ENCODE results near the gene UMODL1.

Gene UMODL1, protein sequence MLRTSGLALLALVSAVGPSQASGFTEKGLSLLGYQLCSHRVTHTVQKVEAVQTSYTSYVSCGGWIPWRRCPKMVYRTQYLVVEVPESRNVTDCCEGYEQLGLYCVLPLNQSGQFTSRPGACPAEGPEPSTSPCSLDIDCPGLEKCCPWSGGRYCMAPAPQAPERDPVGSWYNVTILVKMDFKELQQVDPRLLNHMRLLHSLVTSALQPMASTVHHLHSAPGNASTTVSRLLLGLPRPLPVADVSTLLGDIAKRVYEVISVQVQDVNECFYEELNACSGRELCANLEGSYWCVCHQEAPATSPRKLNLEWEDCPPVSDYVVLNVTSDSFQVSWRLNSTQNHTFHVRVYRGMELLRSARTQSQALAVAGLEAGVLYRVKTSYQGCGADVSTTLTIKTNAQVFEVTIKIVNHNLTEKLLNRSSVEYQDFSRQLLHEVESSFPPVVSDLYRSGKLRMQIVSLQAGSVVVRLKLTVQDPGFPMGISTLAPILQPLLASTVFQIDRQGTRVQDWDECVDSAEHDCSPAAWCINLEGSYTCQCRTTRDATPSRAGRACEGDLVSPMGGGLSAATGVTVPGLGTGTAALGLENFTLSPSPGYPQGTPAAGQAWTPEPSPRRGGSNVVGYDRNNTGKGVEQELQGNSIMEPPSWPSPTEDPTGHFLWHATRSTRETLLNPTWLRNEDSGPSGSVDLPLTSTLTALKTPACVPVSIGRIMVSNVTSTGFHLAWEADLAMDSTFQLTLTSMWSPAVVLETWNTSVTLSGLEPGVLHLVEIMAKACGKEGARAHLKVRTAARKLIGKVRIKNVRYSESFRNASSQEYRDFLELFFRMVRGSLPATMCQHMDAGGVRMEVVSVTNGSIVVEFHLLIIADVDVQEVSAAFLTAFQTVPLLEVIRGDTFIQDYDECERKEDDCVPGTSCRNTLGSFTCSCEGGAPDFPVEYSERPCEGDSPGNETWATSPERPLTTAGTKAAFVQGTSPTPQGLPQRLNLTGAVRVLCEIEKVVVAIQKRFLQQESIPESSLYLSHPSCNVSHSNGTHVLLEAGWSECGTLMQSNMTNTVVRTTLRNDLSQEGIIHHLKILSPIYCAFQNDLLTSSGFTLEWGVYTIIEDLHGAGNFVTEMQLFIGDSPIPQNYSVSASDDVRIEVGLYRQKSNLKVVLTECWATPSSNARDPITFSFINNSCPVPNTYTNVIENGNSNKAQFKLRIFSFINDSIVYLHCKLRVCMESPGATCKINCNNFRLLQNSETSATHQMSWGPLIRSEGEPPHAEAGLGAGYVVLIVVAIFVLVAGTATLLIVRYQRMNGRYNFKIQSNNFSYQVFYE
- 0 to 3.6 (median 0.11) reads per million in 9 experiments for total RNA-seq

DNA sequence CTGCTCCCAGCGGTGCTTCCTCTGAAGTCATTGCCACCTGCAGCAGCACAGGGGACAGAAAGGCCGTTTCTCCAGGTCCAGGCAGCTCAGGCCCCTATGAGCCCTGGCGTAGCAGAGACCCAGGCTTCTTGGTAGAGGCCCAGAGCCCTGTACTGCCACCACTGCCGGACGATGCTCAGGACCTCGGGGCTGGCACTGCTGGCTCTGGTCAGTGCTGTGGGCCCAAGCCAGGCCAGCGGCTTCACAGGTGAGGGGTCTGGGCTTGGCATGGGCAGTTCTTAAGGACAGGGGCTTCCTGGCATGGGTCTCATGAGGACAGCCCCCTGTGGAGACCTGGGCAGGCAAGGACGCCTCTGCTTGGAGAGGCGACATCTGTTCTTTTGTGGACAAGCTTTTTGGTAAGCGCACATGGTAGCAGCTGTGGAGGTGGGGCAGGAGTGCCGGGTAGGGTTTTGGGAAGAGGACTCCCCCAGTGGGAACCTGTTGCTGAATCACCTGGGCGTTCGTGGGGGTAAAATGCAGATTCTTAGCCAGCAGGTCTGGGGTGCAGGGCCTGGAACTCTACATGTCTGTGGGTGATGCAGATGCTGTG lies at the start of gene UMODL1:
UMODL1 (plus strand) TSS at position 172 of the 592 bp plus-strand sequence; CDS start at position 172, 0 bp downstream.
- H3K36me3 Mint-ChIP-seq (ENCODE audit: insufficient read depth) = peaks cover 2% of the 10 kb centered on the region
- H3K4me3 Mint-ChIP-seq = no peak within 1 kb of the TSS
- H3K4me1 Mint-ChIP-seq (ENCODE audit: low read depth in 2 of 2) = peaks cover 2 to 17% of the 10 kb centered on the region in 2 donors
- no peak within 1 kb of the TSS for H3K27ac Mint-ChIP-seq
- no peaks in the 10 kb centered on the region for H3K9me3 Mint-ChIP-seq
- no peak for DNase-seq
- no peak for ATAC-seq (replicated peaks)
- peaks cover 37 to 54% of the 10 kb centered on the region in 2 donors for H3K27me3 Mint-ChIP-seq

GRCh38 chr21:42021371-42022090 lies 49.6 kb upstream of the UMODL1 start:
- Mint-ChIP-seq H3K27ac (no peak overlapping the region), H3K9me3 (no peaks in the 10 kb centered on the region), H3K36me3 (ENCODE audit: insufficient read depth) (no peaks in the 10 kb centered on the region), H3K27me3 (peaks cover 20 to 62% of the 10 kb centered on the region in 2 donors), H3K4me3 (no peak overlapping the region), H3K4me1 (ENCODE audit: low read depth in 2 of 2) (peaks cover 0 to 1% of the 10 kb centered on the region in 2 donors)
- DNase-seq (no peak), ATAC-seq (replicated peaks) (no peak)

DNA sequence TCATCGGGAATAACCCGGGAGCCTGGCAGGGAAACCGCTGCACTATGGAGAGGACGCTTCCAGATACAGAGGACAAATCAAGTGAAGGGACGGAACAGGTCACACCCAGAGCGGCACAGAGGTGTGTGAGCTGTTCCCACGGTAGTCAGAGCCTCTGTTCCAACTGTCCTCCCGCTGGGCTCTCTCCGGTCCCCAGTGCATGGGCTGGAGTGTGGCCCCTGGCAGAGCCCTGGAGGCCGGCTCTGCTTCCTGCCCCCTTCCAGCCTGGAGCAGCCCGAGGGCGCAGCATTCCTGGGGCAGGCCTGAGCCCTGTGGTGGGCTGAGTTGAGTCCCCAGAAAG lies 49.1 kb upstream of the UMODL1 start:
- Mint-ChIP-seq H3K9me3 (no peaks in the 10 kb centered on the region), H3K4me3 (no peak overlapping the region), H3K27ac (no peak overlapping the region), H3K36me3 (ENCODE audit: insufficient read depth) (no peaks in the 10 kb centered on the region), H3K27me3 (peaks cover 20 to 62% of the 10 kb centered on the region in 2 donors), H3K4me1 (ENCODE audit: low read depth in 2 of 2) (peaks cover 0 to 1% of the 10 kb centered on the region in 2 donors)
- ATAC-seq (replicated peaks) = no peak
- no peak for DNase-seq

DNA sequence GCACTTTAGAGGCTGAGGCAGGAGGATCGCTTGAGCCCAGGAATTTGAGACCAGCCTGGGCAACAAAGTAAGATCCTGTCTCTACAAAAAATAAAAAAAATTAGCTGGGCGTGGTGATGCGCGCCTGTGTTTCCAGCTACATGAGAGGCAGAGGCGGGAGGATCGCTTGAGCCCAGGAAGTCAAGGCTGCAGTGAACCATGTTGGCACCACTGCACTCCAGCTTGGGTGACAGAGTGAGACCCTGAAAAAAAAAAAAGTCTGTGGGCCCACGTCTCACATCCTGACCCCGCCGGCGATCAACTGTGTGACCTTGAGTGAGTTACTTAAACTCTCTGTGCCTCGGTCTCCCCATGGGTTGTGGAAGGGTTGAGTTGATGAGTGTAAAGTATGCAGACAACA lies 48.2 kb upstream of the UMODL1 start:
- no peak for ATAC-seq (replicated peaks)
- Mint-ChIP-seq H3K4me1 (ENCODE audit: low read depth in 2 of 2) (peaks cover 1 to 5% of the 10 kb centered on the region in 2 donors), H3K36me3 (ENCODE audit: insufficient read depth) (no peaks in the 10 kb centered on the region), H3K27ac (no peak overlapping the region), H3K4me3 (no peak overlapping the region), H3K9me3 (no peaks in the 10 kb centered on the region), H3K27me3 (peaks cover 20 to 62% of the 10 kb centered on the region in 2 donors)
- no peak for DNase-seq

GRCh38 chr21:42025376-42026081 lies 45.6 kb upstream of the UMODL1 start:
- Mint-ChIP-seq H3K27ac (no peak overlapping the region), H3K4me1 (ENCODE audit: low read depth in 2 of 2) (peaks cover 1 to 5% of the 10 kb centered on the region in 2 donors), H3K27me3 (peaks cover 13 to 40% of the 10 kb centered on the region in 2 donors), H3K9me3 (no peaks in the 10 kb centered on the region), H3K4me3 (no peak overlapping the region), H3K36me3 (ENCODE audit: insufficient read depth) (no peaks in the 10 kb centered on the region)
- ATAC-seq (replicated peaks) (no peak), DNase-seq (no peak)

- peaks cover 13 to 34% of the 10 kb centered on the region in 2 donors for H3K27me3 Mint-ChIP-seq
- ATAC-seq (replicated peaks) (no peak), DNase-seq (no peak)
- no peak overlapping the region for H3K4me3 Mint-ChIP-seq
- H3K4me1 Mint-ChIP-seq (ENCODE audit: low read depth in 2 of 2) = peaks cover 1 to 5% of the 10 kb centered on the region in 2 donors
- no peak overlapping the region for H3K27ac Mint-ChIP-seq
- H3K36me3 Mint-ChIP-seq (ENCODE audit: insufficient read depth) = no peaks in the 10 kb centered on the region
- no peaks in the 10 kb centered on the region for H3K9me3 Mint-ChIP-seq
Measured at GRCh38 chr21:42026082-42026435, 45.1 kb upstream of the UMODL1 start.

DNA sequence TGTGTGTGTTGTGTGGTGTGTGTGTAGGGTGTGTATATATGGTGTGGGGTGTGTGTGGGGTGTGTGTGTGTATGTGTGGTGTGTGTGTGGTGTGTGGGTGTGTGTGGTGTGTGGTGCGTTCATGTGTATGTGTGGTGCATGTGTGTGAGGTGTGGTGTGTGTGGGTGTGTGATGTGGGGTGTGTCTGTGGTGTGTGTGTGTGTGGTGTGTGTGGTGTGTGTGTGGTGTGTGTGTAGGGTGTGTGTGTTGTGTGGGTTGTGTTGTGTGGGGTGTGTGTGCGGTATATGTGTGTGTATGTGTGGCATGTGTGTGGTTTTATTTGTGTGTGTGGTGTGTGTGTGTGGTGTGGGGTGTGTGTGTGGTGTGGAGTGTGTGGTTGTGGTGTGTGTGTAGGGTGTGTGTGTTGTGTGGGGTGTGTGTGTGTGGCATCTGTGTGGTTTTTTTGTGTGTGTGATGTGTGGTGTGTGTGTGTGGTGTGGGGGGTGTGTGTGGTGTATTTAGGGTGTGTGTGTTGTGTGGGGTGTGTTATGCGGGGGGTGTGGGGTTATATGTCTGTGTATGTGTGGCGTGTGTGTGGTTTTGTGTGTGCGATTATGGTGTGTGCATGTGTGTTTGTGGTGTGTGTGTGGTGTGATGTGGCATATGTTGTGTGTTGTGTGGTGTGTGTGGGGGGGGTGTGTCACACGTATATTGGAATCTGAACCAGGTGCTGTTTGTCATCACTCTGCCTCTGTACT lies 43.9 kb upstream of the UMODL1 start:
- ATAC-seq (replicated peaks) (no peak), DNase-seq (no peak)
- Mint-ChIP-seq H3K4me3 (no peak overlapping the region), H3K27me3 (peaks cover 6 to 24% of the 10 kb centered on the region in 2 donors), H3K9me3 (no peaks in the 10 kb centered on the region), H3K27ac (peak overlapping the region in 1 of 2 donors; percentile 15), H3K4me1 (ENCODE audit: low read depth in 2 of 2) (peaks cover 1 to 5% of the 10 kb centered on the region in 2 donors), H3K36me3 (ENCODE audit: insufficient read depth) (no peaks in the 10 kb centered on the region)

- H3K4me1 Mint-ChIP-seq (ENCODE audit: low read depth in 2 of 2) = peaks cover 1 to 5% of the 10 kb centered on the region in 2 donors
- peaks cover 6 to 24% of the 10 kb centered on the region in 2 donors for H3K27me3 Mint-ChIP-seq
- no peak for DNase-seq
- no peaks in the 10 kb centered on the region for H3K36me3 Mint-ChIP-seq (ENCODE audit: insufficient read depth)
- no peak for ATAC-seq (replicated peaks)
- no peaks in the 10 kb centered on the region for H3K9me3 Mint-ChIP-seq
- H3K4me3 Mint-ChIP-seq = no peak overlapping the region
- no peak overlapping the region for H3K27ac Mint-ChIP-seq
Measured at GRCh38 chr21:42027822-42028765, 43.0 kb upstream of the UMODL1 start.

DNA sequence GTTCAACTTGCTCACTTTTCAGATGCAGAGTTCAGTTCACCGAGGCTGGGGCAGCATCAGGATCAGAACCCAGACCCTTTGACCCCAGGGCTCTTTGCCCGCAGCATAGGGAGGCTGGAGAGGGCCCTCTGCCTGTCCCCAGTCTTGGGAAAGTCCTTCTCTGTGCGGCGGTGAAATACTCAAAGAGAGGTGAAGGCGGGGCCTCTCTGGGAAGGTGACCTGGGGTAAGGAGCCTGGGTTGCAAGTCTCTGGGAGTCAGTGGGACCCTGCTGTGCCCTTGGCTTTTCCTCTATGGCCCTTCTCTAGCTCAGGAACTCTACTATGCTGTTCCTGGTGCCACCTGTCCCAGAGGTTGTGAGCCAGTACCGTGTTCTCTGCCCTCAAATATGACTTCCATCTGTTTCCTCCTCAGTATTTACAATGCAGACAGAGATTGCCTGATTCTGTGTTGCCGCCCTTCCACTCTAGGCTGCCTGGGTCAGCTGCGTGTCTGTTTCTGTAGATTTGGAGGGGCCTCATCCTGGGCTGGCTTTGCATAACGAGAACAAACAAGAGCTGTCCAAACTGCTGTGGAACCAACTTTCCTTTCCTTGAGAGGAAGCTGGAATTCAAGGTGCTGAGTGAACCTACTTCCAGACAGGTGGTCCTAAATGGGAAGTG lies 42.2 kb upstream of the UMODL1 start:
- Mint-ChIP-seq H3K4me1 (ENCODE audit: low read depth in 2 of 2) (peaks cover 1 to 5% of the 10 kb centered on the region in 2 donors), H3K27ac (peak overlapping the region in 1 of 2 donors; percentile 35), H3K4me3 (no peak overlapping the region), H3K27me3 (peaks cover 6 to 18% of the 10 kb centered on the region in 2 donors), H3K9me3 (no peaks in the 10 kb centered on the region), H3K36me3 (ENCODE audit: insufficient read depth) (no peaks in the 10 kb centered on the region)
- ATAC-seq (replicated peaks) (no peak), DNase-seq (no peak)

DNA sequence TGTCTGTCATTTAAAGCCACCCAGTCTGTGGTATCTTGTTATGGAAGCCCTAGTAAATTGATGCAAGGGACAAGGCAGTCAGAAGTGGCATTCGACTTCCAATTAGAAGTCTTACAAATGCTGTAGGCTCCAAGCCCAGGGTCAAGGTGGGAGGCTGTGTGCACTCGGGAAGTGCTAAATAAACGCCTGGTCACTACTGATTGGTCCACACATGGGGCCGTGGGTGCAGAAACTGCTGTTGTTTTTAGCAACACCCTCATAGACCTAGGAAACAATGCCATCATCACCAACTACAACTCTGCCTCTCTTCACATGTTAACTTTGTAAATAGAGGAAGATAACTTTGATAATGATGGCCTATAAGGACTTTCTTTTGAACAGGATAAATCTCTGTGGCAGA lies 40.8 kb upstream of the UMODL1 start:
- no peaks in the 10 kb centered on the region for H3K9me3 Mint-ChIP-seq
- no peak overlapping the region for H3K4me3 Mint-ChIP-seq
- H3K36me3 Mint-ChIP-seq (ENCODE audit: insufficient read depth) = no peaks in the 10 kb centered on the region
- H3K4me1 Mint-ChIP-seq (ENCODE audit: low read depth in 2 of 2) = peaks cover 1 to 5% of the 10 kb centered on the region in 2 donors
- ATAC-seq (replicated peaks) (no peak), DNase-seq (no peak)
- no peak overlapping the region for H3K27ac Mint-ChIP-seq
- peaks cover 0 to 19% of the 10 kb centered on the region in 2 donors for H3K27me3 Mint-ChIP-seq
